ENCODE measurements around the gene PDHX.
A peak's percentile ranks its signal among the peaks of the same experiment; 100 is the strongest.
"Not testable (repeated sequence)": the region's sequence is repeated elsewhere in the genome, so short reads cannot be mapped to it uniquely, and the experiment has no call there.

Gene PDHX

DNA sequence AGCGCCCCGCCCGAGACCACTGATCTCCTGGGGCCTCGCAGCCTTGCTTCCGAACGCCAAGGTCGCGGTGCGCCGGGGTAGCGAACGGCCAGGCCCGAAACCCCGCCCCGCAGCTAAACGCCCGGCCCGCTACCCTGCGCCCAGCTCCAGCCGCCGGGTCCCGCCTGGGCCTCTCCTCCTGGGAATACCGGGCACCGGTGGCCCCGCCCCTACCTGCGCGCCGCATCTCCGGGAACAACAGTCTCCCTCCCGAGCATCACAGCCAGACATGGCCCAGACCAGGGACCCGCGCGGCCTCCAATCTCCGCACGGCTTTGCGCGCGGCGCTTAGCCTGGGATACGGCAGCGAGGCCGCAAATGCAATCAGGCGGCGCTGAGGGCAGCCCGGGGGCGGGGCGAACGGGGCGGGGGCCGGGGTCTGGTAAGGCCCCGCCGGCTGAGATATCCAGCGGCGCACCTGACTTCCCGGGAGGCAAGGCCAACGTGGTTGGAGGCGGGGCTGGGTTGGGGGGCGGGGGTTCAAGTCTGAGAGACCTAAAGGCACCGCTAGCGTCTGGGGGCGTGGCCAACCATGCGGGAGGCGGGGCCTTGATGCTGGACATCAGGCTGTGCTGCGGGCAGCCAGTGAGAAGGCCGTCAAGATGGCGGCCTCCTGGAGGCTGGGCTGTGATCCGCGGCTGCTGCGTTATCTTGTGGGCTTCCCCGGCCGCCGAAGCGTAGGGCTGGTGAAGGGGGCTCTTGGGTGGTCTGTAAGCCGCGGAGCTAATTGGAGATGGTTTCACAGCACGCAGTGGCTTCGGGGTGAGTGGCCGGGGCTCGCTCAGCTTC is at the start of gene PDHX, which contains the start of gene APIP:
TSS of gene PDHX (plus strand) at position 604 of the 828 bp plus-strand sequence. CDS start at position 642, 38 bp downstream.
TSS of gene APIP (minus strand) at position 365 of the 828 bp plus-strand sequence. CDS start at position 270, 95 bp downstream.
- DNase-seq (ENCODE audit: low read depth in 2 of 2) = peak; percentile 90 to 96

DNA sequence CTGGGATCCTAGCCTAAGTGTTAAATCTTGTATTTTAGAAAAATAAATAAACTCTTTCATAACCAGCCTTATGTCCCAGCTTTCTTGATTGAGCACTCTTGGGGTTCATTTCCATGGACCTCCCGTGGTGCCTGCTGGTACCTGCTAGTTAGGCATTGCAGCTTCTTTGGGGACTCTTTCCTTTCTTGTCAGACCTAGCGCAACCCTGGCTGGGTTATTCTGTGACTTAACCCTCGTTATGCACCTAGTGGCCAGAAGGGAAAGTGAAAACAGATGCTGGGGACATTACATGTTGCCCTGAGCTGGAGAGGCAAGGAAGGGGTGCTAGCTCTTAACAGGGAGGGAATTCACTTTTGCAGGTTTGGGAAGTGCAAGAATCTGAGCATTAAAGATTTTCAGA is 47.0 kb upstream of the PDHX start:
- no peak for DNase-seq (ENCODE audit: low read depth in 2 of 2)

DNA sequence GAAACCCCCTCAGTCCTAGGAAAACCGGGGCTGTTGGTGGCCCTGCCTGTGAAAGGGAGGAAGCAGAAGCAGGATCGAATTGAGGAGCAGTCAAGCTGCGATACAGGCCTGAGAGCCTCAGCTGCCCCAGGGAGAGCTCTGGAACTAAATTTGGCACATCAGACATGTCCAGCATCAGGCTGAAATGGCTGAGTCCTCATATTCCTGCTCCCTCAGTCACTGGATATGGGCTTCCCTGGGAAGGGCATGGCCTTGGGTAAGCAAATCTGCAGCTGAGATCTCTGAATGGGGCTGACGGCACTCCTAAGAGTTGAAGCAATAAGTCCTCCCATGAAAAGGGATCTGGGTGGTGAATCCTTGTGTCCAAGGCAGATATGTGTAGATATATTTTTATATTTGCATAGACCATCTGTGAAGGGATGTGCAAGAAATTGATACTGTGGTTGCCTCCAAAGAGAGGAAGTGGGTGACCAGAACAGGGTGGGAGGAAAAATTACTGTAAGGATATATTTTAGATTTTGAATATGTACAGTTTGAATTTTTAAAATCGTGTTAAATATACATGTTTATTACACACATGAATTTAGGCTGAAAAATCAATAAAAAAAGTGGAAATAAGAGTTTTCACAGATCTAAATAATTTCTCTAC is 45.7 kb upstream of the PDHX start:
- no peak for DNase-seq (ENCODE audit: low read depth in 2 of 2)

DNA sequence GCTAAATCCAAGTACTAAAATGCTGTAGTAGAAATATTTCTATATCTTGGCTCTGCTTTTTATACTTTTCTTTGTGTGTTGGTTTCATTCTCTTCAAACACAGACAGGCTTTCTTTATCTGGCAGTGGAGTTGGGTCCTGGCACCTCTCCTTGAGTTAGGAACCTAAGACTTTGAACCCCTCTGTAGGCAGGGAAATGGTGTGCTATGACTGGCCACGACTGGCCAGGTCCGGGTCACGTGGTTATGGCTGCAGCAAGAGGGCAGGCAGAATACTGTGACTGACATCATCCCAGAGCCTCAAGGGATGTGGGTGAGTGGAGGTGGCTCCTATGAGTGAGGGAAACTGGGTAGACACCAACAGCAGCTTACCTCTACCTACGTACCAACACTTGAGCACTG is 42.2 kb upstream of the PDHX start:
- no peak for DNase-seq (ENCODE audit: low read depth in 2 of 2)

DNA sequence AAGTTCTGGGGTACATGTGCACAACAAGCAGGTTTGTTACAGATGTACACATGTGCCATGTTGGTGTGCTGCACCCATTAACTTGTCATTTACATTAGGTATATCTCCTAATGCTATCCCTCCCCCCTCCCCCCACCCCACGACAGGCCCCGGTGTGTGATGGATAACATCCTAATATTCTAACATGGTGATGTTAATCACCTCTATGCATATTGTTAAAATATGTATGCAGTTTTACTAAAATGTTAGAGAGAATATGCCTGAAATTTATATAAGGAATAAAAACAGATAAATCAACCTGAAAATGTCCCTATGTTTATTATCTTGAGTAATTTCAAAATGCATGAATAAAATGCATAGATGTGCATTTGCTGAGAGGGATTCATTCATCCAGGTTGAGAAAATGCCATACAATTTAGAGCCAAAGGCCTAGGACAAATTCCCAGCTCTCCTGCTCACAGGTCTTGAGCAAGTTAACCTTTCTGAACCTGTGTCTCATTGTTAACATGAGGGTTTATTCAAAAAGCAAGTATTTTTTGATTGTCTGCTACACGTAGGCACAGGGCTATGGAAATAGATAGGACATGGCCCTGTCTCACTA is 38.9 kb upstream of the PDHX start:
- DNase-seq (ENCODE audit: low read depth in 2 of 2) = no peak

DNA sequence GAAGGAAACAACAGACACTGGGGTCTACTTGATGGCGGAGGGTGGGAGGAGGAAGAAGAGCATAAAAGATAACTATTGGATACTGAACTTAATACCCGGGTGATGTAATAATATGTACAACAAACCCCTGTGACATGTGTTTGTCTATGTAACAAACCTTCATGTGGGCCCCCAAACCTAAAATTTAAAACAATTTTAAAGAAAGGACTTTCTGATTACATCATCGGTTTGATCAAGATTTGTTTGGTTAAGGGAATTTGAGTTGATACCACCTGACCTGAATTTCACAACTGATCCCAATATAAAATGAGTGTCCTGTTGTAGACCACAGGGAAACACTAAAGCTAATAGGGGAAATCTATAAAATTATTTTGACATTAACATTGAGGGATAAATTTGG is 34.5 kb upstream of the PDHX start:
- DNase-seq (ENCODE audit: low read depth in 2 of 2) = no peak

DNA sequence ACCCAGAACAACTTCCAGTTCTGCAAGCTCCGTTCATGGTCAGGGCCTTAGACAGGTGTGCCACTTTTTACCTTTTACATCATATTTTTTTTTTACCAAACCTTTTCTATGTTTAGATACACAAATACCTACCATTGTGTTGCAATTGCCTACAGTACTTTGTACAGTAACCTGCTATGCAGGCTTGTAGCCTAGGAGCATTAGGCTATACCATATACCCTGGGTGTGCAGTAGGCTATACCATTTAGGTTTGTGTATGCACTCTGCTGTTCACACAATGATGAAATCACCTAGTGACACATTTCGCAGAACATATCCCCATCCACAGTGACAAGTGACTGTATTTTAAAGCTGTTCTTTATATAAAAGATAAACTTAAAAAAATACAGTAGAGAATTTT is 29.8 kb upstream of the PDHX start:
- no peak for DNase-seq (ENCODE audit: low read depth in 2 of 2)

DNA sequence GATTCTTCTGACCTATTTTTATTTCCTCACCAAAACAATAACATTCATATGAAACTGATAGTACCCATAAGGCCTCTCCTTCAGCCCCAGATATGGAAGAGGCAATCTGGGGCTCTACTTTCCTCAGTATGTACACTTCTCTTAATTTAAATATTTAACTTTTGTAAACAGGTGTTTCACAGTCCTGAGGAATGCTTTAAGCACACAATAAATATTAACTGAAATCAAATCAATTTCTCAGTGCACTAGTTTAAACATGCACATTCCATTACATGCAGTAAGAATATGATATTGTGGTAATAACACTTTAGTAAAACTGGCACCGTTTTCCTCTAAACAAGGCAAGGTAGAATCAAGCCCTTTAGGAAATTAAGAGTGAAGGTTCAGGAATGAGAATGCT is 29.2 kb upstream of the PDHX start:
- no peak for DNase-seq (ENCODE audit: low read depth in 2 of 2)

DNA sequence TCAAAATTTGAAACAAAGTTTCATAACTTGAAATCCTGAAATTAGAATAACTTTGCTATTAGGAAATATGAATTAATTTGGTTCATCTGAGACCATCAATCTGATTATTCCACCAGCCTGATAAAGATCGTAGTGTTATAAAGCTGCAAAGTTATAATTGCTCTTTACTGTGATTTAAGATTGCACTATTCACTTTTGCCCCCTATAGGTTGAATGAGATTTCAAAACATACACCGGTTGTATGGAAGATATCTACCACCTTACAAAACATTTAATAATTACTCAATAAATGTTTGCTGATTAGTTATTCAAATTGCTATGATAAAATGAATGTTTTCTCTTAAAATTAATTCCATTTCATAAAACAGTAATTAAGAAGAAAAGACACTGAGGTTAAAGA is 26.3 kb upstream of the PDHX start:
- DNase-seq (ENCODE audit: low read depth in 2 of 2) = no peak

DNA sequence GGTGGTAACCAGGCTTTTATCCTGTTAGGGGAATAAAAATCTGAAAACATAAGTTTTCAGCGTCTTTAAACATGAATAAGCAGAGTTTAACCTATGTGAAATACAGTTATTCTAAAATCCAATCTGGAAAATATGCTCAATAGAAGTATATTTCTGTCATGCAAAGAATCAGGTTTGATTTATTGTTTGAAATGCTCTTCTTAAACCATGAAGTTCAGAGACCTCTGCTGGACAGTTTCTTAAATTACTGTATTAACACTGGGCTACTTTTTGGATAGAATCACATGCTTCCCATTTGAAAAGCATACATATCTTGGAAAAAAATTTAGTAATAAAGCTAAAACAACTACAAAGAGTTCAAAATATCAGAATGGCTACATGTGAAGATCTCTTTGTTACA is 25.6 kb upstream of the PDHX start:
- DNase-seq (ENCODE audit: low read depth in 2 of 2) = no peak

DNA sequence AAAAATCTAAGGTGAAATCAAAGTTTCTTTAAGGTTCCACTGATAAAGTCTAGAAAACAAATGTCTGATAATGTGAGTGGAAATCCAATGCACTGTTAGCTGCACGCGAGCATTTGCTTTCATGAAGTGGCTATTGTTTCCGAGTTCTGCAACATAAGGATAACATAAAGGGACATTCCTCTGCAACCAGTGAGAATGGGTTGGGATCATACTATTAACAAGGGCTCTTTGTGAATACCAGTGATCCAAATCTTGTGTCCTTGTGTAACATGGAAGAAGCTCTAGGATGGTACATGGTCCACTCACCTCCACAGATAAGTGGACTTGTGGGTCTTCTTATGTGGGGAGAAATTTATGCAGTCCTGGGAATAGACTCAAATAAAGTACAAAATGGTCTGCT is 24.8 kb upstream of the PDHX start:
- no peak for DNase-seq (ENCODE audit: low read depth in 2 of 2)

DNA sequence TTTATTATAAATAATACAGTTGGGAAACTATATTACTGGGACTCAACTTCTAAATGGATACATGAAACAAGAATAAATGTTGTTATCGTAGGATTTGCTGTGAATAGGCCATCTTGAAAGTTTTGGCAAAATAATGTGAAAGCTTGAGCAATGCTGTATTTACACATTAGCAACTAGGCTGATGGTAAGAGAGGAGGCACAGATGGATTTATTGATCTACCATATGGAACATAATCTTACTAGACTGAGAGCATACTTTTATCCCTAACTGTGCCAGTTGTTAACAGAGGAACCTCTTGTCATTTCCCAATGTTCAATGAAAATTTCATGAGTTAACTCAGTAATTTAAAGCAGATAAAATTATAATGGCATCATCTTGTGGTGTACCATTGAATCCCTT is 23.0 kb upstream of the PDHX start:
- DNase-seq (ENCODE audit: low read depth in 2 of 2) = no peak

DNA sequence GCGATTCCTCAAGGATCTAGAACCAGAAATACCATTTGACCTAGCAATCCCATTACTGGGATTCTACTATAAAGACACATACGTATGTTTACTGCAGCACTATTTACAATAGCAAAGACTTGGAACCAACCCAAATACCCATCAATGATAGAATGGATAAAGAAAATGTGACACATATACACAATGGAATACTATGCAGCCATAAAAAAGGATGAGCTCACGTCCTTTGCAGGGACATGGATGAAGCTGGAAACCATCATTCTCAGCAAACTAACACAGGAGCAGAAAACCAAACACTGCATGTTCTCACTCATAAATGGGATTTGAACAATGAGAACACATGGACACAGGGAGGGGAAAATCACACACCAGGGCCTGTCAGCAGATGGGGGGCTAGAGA is 20.2 kb upstream of the PDHX start:
- not testable (repeated sequence) for DNase-seq (ENCODE audit: low read depth in 2 of 2)

DNA sequence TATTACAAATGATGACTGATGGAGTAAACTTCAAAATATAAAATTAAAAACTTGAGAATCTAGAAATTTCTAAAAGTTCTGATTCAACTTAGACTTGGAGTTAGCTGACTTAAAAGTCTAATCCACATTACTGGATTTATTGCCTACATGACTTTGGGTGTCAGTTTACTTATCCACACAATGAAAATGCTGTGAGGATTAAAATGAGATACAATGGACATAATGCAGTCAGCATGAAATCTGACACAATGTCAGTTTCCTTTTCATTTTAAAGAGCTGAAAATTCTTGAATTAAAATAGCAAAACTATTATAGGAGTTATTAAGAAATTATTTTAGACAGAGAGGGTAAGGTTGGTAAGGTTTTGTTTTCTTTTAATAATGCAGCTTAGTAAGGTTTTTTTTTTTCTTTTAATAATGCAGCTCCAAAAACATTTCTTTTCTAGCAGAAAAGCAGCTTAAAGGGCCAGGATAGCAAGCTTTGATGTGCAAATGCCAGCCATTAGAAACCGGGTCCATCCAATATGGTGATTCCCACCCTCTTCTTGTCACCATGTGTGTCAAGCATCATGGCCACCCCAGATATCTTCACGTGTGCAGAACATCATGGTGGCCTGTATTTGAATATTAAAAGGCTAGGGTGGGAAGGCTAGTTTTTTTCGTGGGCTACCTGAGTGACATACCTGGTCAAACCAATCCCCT is 19.1 kb upstream of the PDHX start:
- DNase-seq (ENCODE audit: low read depth in 2 of 2) = no peak

DNA sequence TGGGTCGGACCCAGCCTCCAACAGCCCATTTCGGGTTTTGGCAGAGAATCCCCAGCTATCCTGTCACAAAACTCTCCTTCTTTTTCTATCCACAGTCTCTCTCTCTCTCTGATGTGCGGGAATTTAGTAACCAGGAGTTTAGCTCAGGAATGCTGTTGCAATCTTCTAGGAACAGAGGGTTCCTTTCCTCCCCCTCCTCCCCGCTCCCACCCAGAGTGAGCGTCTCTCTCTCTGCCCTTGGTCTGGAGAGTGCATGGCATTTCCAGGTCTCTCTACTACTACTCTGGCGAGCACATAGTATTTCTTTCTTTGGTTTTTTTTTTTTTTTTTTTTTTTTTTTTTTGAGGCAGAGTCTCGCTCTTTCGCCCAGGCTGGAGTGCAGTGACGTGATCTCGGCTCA is 17.9 kb upstream of the PDHX start:
- DNase-seq (ENCODE audit: low read depth in 2 of 2) = no peak

DNA sequence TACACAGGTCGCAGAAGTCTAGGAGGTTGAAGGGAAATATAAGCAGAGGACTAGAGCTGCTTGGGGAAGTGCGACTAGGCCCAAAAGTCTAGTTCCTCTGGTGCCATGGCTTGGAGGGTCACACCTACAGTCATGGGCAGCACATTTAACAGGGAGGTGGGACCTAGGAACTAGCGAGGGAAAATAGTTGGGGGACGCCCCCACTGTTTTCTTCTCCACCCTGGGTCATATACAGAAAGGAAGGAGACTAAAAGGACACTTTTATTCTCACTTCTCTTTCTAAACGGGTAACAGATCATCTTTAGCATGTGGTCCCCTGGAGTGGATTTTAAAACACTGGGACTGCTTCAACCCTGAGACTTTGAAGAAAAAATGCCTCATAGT is 16.8 kb upstream of the PDHX start:
- no peak for DNase-seq (ENCODE audit: low read depth in 2 of 2)

DNA sequence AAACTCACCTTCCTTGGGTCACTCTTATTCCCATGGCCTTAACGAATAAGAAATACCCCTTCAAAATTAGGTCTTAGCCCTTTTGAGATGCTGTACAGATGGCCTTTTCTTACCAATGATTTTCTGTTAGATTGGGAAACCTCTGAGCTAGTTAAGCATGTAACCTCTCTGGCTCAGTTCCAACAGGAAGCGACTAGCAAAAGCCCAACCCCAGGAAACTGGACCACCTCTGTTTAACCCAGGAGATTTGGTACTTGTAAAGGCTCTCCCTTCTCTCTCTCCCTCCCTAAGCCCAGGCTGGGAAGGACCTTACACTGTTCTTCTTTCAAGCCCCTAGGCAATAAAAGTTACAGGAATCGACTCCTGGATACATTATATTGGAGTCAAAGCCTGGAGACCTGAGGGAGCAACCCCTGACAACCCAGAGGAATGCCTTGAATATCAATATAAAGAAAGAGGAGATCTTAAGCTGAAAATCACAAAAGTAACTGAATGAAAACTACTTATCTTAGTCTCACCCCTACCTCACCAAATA is 11.9 kb upstream of the PDHX start:
- no peak for DNase-seq (ENCODE audit: low read depth in 2 of 2)

DNA sequence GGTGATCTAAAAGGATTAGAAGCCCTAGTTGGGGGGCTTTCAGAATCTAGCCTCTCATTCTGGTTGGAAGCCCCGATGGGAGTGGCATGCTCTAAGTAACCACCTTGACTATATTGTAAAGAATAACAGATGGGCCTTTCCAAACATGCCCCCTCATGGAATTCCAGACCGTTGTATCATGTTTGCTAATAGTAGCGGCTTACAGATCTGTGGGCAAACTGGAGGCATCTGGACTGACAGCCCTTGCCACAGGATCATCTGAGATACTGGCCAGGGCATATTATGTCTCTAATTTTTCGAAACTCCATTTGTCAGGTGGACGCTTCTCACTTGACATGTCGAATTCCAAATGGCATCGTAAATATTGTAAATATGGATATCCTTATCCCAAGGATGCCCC is 10.8 kb upstream of the PDHX start:
- no peak for DNase-seq (ENCODE audit: low read depth in 2 of 2)

DNA sequence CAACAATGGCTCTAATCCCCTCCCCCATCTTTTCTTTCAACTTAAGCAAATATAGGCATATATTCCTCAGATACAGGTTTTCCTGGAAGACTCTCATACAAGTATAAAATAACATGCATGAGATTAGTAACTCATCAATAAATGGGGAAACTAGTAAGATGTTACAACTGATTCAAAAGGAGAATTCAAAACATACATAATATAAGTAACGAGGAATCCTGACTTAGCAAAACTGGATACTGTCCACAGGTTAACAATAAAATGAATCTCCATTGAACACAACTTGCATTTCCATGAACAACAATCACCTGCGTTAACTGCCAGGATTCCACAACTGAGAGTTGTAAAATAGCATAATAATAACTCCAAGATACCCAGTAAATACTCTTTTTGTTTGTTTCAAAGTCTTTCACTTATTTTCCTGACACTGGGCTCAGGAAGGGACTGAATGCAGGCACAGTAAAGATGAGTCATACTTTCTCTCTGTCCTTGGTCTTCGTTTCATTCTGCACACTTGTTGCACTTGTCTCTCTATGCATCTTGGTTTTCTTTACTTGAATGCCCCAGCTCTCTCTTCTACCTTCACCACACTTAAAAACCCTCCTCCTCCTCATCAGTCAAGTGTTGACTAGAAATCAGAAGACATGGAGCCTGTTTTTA is 8.4 kb upstream of the PDHX start:
- no peak for DNase-seq (ENCODE audit: low read depth in 2 of 2)

DNA sequence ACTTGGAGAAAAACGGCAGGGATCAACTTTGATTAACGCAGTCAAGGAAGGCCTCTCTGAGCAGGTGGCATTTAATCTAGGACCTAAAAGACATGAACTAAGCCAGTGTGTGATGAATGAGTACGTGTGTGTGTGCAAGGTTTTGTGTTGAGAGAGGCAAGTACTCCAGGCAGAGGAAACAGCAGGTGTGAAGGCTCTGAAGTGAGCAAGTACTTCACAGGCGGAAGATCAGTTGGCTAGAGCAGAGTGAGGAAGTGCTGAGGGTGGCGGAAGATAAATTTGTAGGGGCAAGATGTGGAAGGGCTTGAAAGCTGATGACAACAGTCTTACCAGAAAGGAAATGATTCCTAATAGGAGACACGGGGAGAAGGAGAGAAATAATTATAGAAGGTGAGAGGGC is 7.0 kb upstream of the PDHX start:
- no peak for DNase-seq (ENCODE audit: low read depth in 2 of 2)

DNA sequence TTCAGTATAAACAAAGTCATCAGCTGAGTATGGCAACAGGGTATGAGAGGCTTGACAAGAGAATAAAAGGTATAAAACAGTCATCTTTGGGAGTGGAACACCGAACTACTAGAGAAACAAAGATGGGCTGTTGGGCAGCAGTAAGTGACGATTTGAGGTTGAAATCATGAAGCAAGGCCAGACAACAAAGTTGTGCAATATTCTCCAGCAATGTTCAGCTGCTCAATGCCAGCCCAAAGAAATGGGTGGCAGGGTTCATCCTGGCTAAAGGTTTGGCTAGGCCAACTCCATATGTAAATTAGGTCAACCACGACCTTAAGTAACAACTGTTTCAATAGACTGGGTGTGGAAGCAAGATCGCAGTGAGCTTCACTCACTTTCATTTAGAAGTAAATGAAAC is 6.5 kb upstream of the PDHX start:
- DNase-seq (ENCODE audit: low read depth in 2 of 2) = no peak

DNA sequence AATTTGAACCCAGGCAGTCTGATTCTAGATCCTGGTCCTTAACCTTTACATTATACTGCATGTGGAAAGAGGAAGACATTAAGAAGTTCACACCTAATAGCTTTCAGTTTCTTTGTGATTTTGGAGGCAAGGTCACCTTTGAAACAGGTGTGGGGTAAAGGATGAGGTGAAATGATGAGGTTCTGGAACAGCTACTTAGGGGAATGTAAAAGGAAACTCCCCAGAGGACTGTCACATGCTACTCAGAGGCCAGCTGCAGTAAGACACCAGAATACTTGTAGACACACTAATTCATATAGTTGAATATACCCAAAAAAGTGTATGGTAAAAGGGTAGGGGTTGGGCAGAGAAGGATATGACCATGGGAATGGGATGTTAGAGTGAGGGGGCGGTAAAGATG is 5.6 kb upstream of the PDHX start:
- DNase-seq (ENCODE audit: low read depth in 2 of 2) = no peak
